MM.1S (cell line): ENCODE data around the gene ADGRV1.

ENCODE experiments used
- DNase-seq: peaks from one replicate; pipeline ENCODE4 v3.0.0-alpha.2; 2015
- H2AFZ ChIP-seq: fragments of 300-600 bp; sonication (generic); 2 replicates; pipeline ENCODE4 v1.6.0; 2016; ENCODE audit warnings: antibody characterized with exemption, low read length
- H3F3A ChIP-seq: fragments of 300-600 bp; sonication (generic); 2 replicates; pipeline ENCODE4 v1.6.1; 2016; ENCODE audit warnings: mild to moderate bottlenecking, antibody characterized with exemption, low read length, moderate library complexity, mixed read lengths; ENCODE audit not compliant: insufficient read depth
- H3K27ac ChIP-seq: fragments of 300-600 bp; sonication (generic); 2 replicates; pipeline ENCODE4 v1.5.1; 2016; ENCODE audit warnings: mild to moderate bottlenecking, low read length
- H3K27me3 ChIP-seq: fragments of 300-600 bp; sonication (generic); replicated peaks from 2 replicates; pipeline ENCODE4 v1.6.0; 2016; ENCODE audit warnings: low read length; ENCODE audit not compliant: insufficient read depth
- H3K36me3 ChIP-seq: fragments of 300-600 bp; sonication (generic); replicated peaks from 2 replicates; pipeline ENCODE4 v1.6.1; 2016; ENCODE audit warnings: mild to moderate bottlenecking, low read length, mixed read lengths; ENCODE audit not compliant: insufficient read depth
- H3K4me1 ChIP-seq: fragments of 300-600 bp; sonication (generic); 2 replicates; pipeline ENCODE4 v1.6.1; 2016; ENCODE audit warnings: low read length, mixed read lengths
- H3K4me2 ChIP-seq: fragments of 300-600 bp; sonication (generic); 2 replicates; pipeline ENCODE4 v1.6.0; 2016; ENCODE audit warnings: low read depth, low read length
- H3K4me3 ChIP-seq: fragments of 300-600 bp; sonication (generic); 2 replicates; pipeline ENCODE4 v1.5.1; 2016; ENCODE audit warnings: low read length, mixed read lengths
- H3K79me2 ChIP-seq: fragments of 300-600 bp; sonication (generic); 2 replicates; pipeline ENCODE4 v1.6.1; 2016; ENCODE audit warnings: mixed run types, low read length, mixed read lengths
- H3K9ac ChIP-seq: fragments of 300-600 bp; sonication (generic); 2 replicates; pipeline ENCODE4 v1.6.1; 2016; ENCODE audit warnings: low read length, mixed read lengths
- H3K9me2 ChIP-seq: fragments of 300-600 bp; sonication (generic); replicated peaks from 2 replicates; pipeline ENCODE4 v1.6.1; 2016; ENCODE audit warnings: mild to moderate bottlenecking, low read length, mixed read lengths; ENCODE audit not compliant: insufficient read depth
- H3K9me3 ChIP-seq: fragments of 300-600 bp; sonication (generic); replicated peaks from 2 replicates; pipeline ENCODE4 v1.6.1; 2016; ENCODE audit warnings: mild to moderate bottlenecking, low read length, mixed read lengths; ENCODE audit not compliant: insufficient read depth
- H4K20me1 ChIP-seq: fragments of 300-600 bp; sonication (generic); 2 replicates; pipeline ENCODE4 v1.6.1; 2016; ENCODE audit warnings: mild to moderate bottlenecking, low read length, moderate library complexity, mixed read lengths; ENCODE audit not compliant: insufficient read depth
- EZH2 ChIP-seq: fragments of 300-600 bp; sonication (generic); optimal IDR thresholded peaks from 2 replicates; pipeline ENCODE3; 2017; ENCODE audit warnings: low read depth, mild to moderate bottlenecking, antibody characterized with exemption, low read length, mixed read lengths
- EZH2phosphoT487 ChIP-seq: fragments of 300-600 bp; sonication (generic); IDR thresholded peaks from 2 replicates; pipeline ENCODE4 v1.6.1; 2018; ENCODE audit warnings: antibody characterized with exemption, low read length
- TF ChIP-seq, protein P1 (sequence below): fragments of 300-600 bp; sonication (generic); IDR thresholded peaks from 2 replicates; pipeline ENCODE4 v1.5.1; 2016; ENCODE audit warnings: antibody characterized with exemption, low read length, mixed read lengths

The ADGRV1 gene

DNA sequence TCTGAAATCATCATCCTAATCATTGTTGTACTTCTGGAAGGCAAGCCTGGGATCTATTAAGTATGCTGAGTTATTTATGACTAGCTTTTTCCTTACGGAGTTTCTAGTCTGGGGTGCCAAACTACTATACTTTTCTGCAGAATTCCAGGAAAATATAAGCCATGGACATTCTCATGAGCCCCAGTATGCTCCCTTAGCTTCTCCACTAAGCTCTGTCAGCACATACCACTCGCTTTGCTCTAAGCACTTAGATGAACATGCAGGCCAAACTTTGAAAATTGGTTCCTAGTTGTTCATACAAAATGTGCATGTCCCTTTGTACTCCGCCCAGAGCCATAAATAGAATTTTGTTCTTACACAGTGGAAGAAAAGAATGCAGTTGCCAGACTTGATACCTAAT is 539.9 kb downstream of the ADGRV1 start:
- no peak for DNase-seq
- no peak overlapping the region for H3K4me2 ChIP-seq
- H3K4me3 ChIP-seq, result no peak overlapping the region
- no peaks in the 10 kb centered on the region for H3F3A ChIP-seq
- no peaks in the 10 kb centered on the region for H3K4me1 ChIP-seq
- H3K27me3 ChIP-seq, result no peaks in the 10 kb centered on the region
- no peak overlapping the region for H2AFZ ChIP-seq
- no peak overlapping the region for H3K27ac ChIP-seq
- no peaks in the 10 kb centered on the region for H4K20me1 ChIP-seq
- TF ChIP-seq EZH2phosphoT487 (no peak), EZH2 (no peak)
- TF ChIP-seq, protein P1, sequence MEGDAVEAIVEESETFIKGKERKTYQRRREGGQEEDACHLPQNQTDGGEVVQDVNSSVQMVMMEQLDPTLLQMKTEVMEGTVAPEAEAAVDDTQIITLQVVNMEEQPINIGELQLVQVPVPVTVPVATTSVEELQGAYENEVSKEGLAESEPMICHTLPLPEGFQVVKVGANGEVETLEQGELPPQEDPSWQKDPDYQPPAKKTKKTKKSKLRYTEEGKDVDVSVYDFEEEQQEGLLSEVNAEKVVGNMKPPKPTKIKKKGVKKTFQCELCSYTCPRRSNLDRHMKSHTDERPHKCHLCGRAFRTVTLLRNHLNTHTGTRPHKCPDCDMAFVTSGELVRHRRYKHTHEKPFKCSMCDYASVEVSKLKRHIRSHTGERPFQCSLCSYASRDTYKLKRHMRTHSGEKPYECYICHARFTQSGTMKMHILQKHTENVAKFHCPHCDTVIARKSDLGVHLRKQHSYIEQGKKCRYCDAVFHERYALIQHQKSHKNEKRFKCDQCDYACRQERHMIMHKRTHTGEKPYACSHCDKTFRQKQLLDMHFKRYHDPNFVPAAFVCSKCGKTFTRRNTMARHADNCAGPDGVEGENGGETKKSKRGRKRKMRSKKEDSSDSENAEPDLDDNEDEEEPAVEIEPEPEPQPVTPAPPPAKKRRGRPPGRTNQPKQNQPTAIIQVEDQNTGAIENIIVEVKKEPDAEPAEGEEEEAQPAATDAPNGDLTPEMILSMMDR, result no peak
- H3K79me2 ChIP-seq, result no peaks in the 10 kb centered on the region
- no peak overlapping the region for H3K9ac ChIP-seq
- H3K9me3 ChIP-seq, result no peaks in the 10 kb centered on the region
- no peaks in the 10 kb centered on the region for H3K9me2 ChIP-seq
- H3K36me3 ChIP-seq, result no peaks in the 10 kb centered on the region

DNA sequence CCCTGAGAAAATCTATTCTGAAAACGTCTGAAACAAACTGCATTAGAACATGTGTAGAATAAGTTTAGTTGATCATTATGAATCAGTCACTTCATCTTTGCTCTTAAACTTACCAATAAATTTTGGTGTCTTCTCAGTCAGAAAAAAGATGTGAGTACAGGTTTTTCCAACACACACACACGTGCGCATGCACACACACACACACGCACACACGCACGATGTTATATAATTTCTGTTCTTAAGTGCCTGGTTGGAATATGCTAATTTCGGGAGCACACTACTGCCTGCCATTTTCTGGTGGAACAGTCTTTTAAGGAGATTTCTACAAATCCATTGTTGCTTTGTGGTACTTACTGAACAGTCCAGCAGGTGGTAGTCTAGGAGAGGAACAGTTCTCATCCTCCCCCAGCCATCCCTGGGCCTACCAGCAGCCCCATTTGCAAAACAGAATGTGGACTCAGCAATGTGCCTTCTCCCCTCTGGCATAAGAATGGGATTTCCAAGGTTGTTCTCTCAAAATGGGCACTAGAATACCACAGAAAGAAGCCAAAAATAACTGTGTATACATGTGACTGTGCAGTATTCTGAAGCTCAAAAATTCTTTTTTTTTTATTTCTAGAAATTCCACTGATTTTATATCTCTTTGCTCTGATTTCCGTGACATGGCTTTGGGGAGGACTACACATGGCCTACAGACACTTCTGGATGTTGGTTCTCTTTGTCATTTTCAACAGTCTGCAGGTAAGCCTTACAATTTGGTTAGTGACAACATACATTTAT is 543.2 kb downstream of the ADGRV1 start:
- Histone ChIP-seq H3K9me2 (no peaks in the 10 kb centered on the region), H3K4me3 (no peak overlapping the region), H3K79me2 (no peaks in the 10 kb centered on the region), H3K27me3 (no peaks in the 10 kb centered on the region), H3K36me3 (no peaks in the 10 kb centered on the region), H3F3A (no peaks in the 10 kb centered on the region), H3K4me1 (no peaks in the 10 kb centered on the region), H4K20me1 (no peaks in the 10 kb centered on the region), H3K9me3 (no peaks in the 10 kb centered on the region), H3K4me2 (no peak overlapping the region), H3K9ac (no peak overlapping the region), H2AFZ (no peak overlapping the region), H3K27ac (no peak overlapping the region)
- TF ChIP-seq, protein P1, result peak; percentile 78
- TF ChIP-seq EZH2, result no peak
- peak; percentile 66 for DNase-seq

DNA sequence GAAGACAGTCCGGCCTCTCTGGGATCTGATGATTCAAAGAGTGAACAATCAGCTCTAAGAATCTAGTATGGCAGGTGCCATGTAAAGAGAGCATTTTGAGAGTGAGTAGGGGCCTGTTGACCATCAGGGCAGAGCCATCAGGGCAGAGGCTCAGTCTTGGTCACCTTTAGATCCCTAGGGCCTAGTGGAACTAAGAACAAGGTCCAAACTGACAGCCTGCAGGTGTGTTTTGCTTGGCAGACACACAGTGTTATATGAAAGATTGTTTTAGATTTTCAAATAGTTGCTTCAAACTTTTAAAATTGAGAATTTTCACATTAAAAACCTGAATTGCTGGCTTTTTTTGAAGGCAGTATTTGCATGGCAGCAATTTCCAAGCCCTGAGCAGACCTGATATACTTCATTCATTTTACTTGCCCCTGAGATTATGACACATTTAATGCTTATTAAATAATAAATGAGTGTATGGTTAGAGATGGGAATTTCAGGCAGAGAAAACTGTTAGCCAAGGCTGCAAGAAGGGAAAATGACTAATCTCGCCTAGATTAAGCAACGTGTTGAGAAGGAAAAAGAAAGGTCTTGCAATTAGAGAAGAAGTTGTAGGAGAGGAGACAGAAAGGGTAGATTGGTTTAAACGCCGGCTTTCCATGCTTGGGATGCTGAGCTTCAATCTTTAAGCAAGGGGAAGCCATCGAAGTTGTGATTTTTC is 544.9 kb downstream of the ADGRV1 start:
- H3K9me2 ChIP-seq, result no peaks in the 10 kb centered on the region
- no peaks in the 10 kb centered on the region for H4K20me1 ChIP-seq
- H3K27me3 ChIP-seq, result no peaks in the 10 kb centered on the region
- DNase-seq, result no peak
- H3K27ac ChIP-seq, result no peak overlapping the region
- H3K79me2 ChIP-seq, result no peaks in the 10 kb centered on the region
- H3K9ac ChIP-seq, result no peak overlapping the region
- no peaks in the 10 kb centered on the region for H3K4me1 ChIP-seq
- H3F3A ChIP-seq, result no peaks in the 10 kb centered on the region
- no peak overlapping the region for H3K4me3 ChIP-seq
- no peak overlapping the region for H2AFZ ChIP-seq
- TF ChIP-seq EZH2phosphoT487 (no peak), EZH2 (no peak)
- TF ChIP-seq, protein P1, result no peak
- H3K4me2 ChIP-seq, result no peak overlapping the region
- H3K36me3 ChIP-seq, result no peaks in the 10 kb centered on the region
- no peaks in the 10 kb centered on the region for H3K9me3 ChIP-seq
